Astrocyte (in vitro differentiated cells and primary cell): ENCODE data around the gene ADAMTS20.

Experiments
- CTCF ChIP-seq: IDR thresholded peaks from 2 replicates; pipeline ENCODE4 v1.5.1; 2011; ENCODE audit warnings: low read depth, mild to moderate bottlenecking, inconsistent platforms, low read length, moderate library complexity; ENCODE audit not compliant: insufficient read depth
- EZH2 ChIP-seq: IDR thresholded peaks from 2 replicates; pipeline ENCODE4 v1.6.1; 2012; ENCODE audit warnings: mild to moderate bottlenecking, low read length, inconsistent platforms; ENCODE audit not compliant: insufficient read depth

- TF ChIP-seq EZH2 (no peak), CTCF (no peak)
These were observed 234.8 kb downstream of the ADAMTS20 start for GRCh38 chr12:43317156-43317555.
